ENCODE measurements around the gene RNF130. TPM values are rescaled to one million over a fixed set of nuclear protein-coding genes. Genes with fewer than 3 reads are reported as not detected.
"Not testable (repeated sequence)": the region's sequence is repeated elsewhere in the genome, so short reads cannot be mapped to it uniquely, and the experiment has no call there.

The RNF130 gene
- total RNA-seq, 1 donor = 128 TPM

GRCh38 chr5:180008433-180008832 is 63.1 kb downstream of the RNF130 start:
- H3K27me3 ChIP-seq (ENCODE audit: insufficient read depth, low read length) = no peaks in the 10 kb centered on the region
- no peak overlapping the region for H3K4me3 ChIP-seq (ENCODE audit: low read length)
- H3K4me1 ChIP-seq (ENCODE audit: insufficient read depth, low read length) = peaks cover 16% of the 10 kb centered on the region
- H3K9me3 ChIP-seq (ENCODE audit: low read depth, low read length) = no peaks in the 10 kb centered on the region

- Histone ChIP-seq H3K4me1 (ENCODE audit: insufficient read depth, low read length) (peaks cover 16% of the 10 kb centered on the region), H3K4me3 (ENCODE audit: low read length) (no peak overlapping the region), H3K9me3 (ENCODE audit: low read depth, low read length) (no peaks in the 10 kb centered on the region), H3K27me3 (ENCODE audit: insufficient read depth, low read length) (no peaks in the 10 kb centered on the region)
Observed at GRCh38 chr5:180007582-180007981, 64.0 kb downstream of the RNF130 start.

- no peaks in the 10 kb centered on the region for H3K27me3 ChIP-seq (ENCODE audit: insufficient read depth, low read length)
- no peak overlapping the region for H3K4me3 ChIP-seq (ENCODE audit: low read length)
- H3K4me1 ChIP-seq (ENCODE audit: insufficient read depth, low read length) = peaks cover 16% of the 10 kb centered on the region
- no peaks in the 10 kb centered on the region for H3K9me3 ChIP-seq (ENCODE audit: low read depth, low read length)
Observed at GRCh38 chr5:180006141-180006540, 65.4 kb downstream of the RNF130 start.

- H3K9me3 ChIP-seq (ENCODE audit: low read depth, low read length) = no peaks in the 10 kb centered on the region
Observed at GRCh38 chr5:180003127-180003526, 68.4 kb downstream of the RNF130 start.

GRCh38 chr5:180001742-180002141 is 69.8 kb downstream of the RNF130 start:
- no peaks in the 10 kb centered on the region for H3K27me3 ChIP-seq (ENCODE audit: insufficient read depth, low read length)
- H3K4me1 ChIP-seq (ENCODE audit: insufficient read depth, low read length) = no peaks in the 10 kb centered on the region

More at GRCh38 chr5:180003127-180003526, 68.4 kb downstream of the RNF130 start:
- peaks cover 12% of the 10 kb centered on the region for H3K4me1 ChIP-seq (ENCODE audit: insufficient read depth, low read length)
- H3K27me3 ChIP-seq (ENCODE audit: insufficient read depth, low read length) = no peaks in the 10 kb centered on the region
- no peak overlapping the region for H3K4me3 ChIP-seq (ENCODE audit: low read length)

GRCh38 chr5:180001136-180001535 is 70.4 kb downstream of the RNF130 start:
- Histone ChIP-seq H3K9me3 (ENCODE audit: low read depth, low read length) (no peaks in the 10 kb centered on the region), H3K4me1 (ENCODE audit: insufficient read depth, low read length) (no peaks in the 10 kb centered on the region), H3K4me3 (ENCODE audit: low read length) (no peak overlapping the region), H3K27me3 (ENCODE audit: insufficient read depth, low read length) (no peaks in the 10 kb centered on the region)

More at GRCh38 chr5:180001742-180002141, 69.8 kb downstream of the RNF130 start:
- no peaks in the 10 kb centered on the region for H3K9me3 ChIP-seq (ENCODE audit: low read depth, low read length)
- H3K4me3 ChIP-seq (ENCODE audit: low read length) = no peak overlapping the region

GRCh38 chr5:179998485-179998884 is 73.1 kb downstream of the RNF130 start:
- no peaks in the 10 kb centered on the region for H3K4me1 ChIP-seq (ENCODE audit: insufficient read depth, low read length)
- no peak overlapping the region for H3K4me3 ChIP-seq (ENCODE audit: low read length)
- H3K27me3 ChIP-seq (ENCODE audit: insufficient read depth, low read length) = no peaks in the 10 kb centered on the region
- no peaks in the 10 kb centered on the region for H3K9me3 ChIP-seq (ENCODE audit: low read depth, low read length)

- Histone ChIP-seq H3K9me3 (ENCODE audit: low read depth, low read length) (no peaks in the 10 kb centered on the region), H3K27me3 (ENCODE audit: insufficient read depth, low read length) (no peaks in the 10 kb centered on the region), H3K4me1 (ENCODE audit: insufficient read depth, low read length) (no peaks in the 10 kb centered on the region), H3K4me3 (ENCODE audit: low read length) (no peak overlapping the region)
Observed at GRCh38 chr5:179994583-179995323, 76.8 kb downstream of the RNF130 start.

DNA sequence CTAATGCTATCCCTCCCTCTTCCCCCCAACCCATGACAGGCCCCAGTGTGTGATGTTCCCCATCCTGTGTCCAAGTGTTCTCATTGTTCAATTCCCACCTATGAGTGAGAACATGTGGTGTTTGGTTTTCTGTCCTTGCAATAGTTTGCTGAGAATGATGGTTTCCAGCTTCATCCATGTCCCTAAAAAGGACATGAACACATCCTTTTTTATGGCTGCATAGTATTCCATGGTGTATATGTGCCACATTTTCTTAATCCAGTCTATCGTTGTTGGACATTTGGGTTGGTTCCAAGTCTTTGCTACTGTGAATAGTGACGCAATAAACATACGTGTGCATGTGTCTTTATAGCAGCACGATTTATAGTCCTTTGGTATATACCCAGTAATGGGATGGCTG is 78.7 kb downstream of the RNF130 start:
- H3K4me1 ChIP-seq (ENCODE audit: insufficient read depth, low read length); H3K27me3 ChIP-seq (ENCODE audit: insufficient read depth, low read length); H3K9me3 ChIP-seq (ENCODE audit: low read depth, low read length); H3K4me3 ChIP-seq (ENCODE audit: low read length): not testable (repeated sequence)

DNA sequence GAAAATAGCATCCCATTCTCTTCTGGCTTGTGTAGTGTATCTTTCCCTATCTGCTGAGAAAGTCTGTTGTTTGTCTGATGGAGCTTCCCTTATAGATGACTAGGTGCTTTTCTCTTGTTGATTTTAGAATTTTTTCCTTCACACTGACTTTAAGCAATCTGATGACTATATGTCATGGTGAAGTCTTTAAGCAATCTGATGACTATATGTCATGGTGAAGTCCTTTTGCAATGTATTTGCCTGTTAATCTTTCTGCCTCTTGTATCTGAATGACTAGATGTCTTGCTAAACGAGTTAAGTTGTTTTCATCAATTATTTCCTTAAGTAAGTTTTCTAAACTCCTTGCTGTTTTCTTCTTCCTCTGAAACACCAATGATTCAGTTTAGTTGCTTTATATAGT is 80.5 kb downstream of the RNF130 start:
- Histone ChIP-seq H3K9me3 (ENCODE audit: low read depth, low read length) (no peaks in the 10 kb centered on the region), H3K27me3 (ENCODE audit: insufficient read depth, low read length) (no peaks in the 10 kb centered on the region), H3K4me3 (ENCODE audit: low read length) (no peak overlapping the region), H3K4me1 (ENCODE audit: insufficient read depth, low read length) (no peaks in the 10 kb centered on the region)

GRCh38 chr5:179990525-179990924 is 81.0 kb downstream of the RNF130 start:
- not testable (repeated sequence) for H3K27me3 ChIP-seq (ENCODE audit: insufficient read depth, low read length); H3K4me3 ChIP-seq (ENCODE audit: low read length); H3K9me3 ChIP-seq (ENCODE audit: low read depth, low read length); H3K4me1 ChIP-seq (ENCODE audit: insufficient read depth, low read length)

DNA sequence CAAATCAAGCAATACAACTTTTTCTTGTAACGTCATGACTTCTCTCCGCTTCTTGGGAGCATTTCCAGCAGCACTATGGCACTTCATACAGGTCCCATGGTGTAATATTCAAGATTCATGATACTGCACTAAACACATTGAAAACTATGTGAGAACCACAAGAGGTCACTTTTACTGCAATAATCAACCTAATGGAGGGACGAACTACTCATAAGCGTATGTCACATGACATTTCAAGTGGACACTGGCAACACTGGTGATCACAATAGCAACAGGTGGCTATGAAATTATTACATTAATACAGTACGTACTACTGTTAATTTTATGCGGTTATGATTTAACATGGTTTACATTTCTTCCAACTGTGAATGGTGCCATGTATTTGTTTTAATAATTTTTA is 85.2 kb downstream of the RNF130 start:
- no peaks in the 10 kb centered on the region for H3K9me3 ChIP-seq (ENCODE audit: low read depth, low read length)
- no peaks in the 10 kb centered on the region for H3K27me3 ChIP-seq (ENCODE audit: insufficient read depth, low read length)
- no peak overlapping the region for H3K4me3 ChIP-seq (ENCODE audit: low read length)
- H3K4me1 ChIP-seq (ENCODE audit: insufficient read depth, low read length) = no peaks in the 10 kb centered on the region

DNA sequence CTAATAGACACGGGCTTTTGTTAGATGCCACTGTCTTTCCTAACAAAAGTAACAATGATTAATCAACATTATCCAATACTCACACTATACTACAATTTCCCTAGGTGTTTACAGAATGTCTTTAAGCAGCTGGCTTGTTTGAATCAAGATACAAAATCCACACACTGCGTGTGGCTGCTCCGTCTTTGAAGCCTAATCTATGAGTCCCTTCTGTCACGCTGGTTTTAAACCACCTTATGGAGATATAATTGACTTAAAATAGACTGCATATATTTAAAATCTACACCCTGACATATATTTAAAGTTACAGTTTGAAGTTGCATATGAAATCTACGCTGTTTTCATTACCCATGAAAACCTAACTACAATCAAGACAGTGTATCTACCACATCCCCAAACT is 89.9 kb downstream of the RNF130 start:
- Histone ChIP-seq H3K4me1 (ENCODE audit: insufficient read depth, low read length) (no peaks in the 10 kb centered on the region), H3K27me3 (ENCODE audit: insufficient read depth, low read length) (no peaks in the 10 kb centered on the region), H3K4me3 (ENCODE audit: low read length) (no peak overlapping the region), H3K9me3 (ENCODE audit: low read depth, low read length) (no peaks in the 10 kb centered on the region)

GRCh38 chr5:179980767-179981166 is 90.8 kb downstream of the RNF130 start:
- no peaks in the 10 kb centered on the region for H3K27me3 ChIP-seq (ENCODE audit: insufficient read depth, low read length)
- no peaks in the 10 kb centered on the region for H3K4me1 ChIP-seq (ENCODE audit: insufficient read depth, low read length)
- no peaks in the 10 kb centered on the region for H3K9me3 ChIP-seq (ENCODE audit: low read depth, low read length)
- H3K4me3 ChIP-seq (ENCODE audit: low read length) = no peak overlapping the region

DNA sequence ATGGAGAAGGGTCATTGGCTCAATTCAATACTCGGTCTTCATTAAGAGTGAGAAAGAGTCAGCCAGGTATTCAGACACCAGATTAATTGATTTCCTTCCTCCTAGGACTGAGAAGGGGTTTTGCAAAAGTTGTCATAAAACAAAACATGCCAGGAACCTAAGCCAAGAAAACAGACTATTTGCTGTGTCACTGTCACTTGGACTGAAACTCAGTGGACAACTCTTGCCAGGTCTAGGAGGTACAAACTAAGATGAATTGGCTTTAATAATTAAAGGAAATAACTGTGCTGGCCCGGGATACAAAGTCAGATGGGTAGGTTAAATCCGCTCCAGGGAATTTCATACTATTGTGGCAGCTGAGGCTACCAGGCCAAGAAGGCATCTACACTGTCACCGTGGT is 92.8 kb downstream of the RNF130 start:
- Histone ChIP-seq H3K9me3 (ENCODE audit: low read depth, low read length) (no peaks in the 10 kb centered on the region), H3K4me3 (ENCODE audit: low read length) (no peak overlapping the region), H3K27me3 (ENCODE audit: insufficient read depth, low read length) (no peaks in the 10 kb centered on the region), H3K4me1 (ENCODE audit: insufficient read depth, low read length) (peaks cover 4% of the 10 kb centered on the region)

DNA sequence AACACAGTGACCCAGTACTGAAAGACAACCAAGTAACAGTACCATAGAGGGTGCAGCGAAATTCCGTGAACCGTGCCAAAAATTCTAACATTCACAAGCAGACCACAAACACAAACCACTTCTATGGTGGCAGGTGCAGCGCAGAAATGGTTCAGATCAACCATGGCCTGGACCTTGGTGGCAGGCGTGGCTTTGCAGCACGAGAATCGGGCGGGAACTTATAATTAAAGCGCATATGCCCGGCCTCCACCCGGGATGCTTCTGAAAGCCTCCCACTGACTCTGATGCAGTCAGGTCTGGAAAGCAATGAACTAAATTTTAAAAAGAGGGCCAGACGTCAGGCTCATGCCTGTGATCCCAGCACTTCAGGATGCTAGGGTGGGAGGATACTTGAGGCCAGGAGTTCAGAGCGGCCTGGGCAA is 95.8 kb downstream of the RNF130 start:
- H3K9me3 ChIP-seq (ENCODE audit: low read depth, low read length) = no peaks in the 10 kb centered on the region
- no peaks in the 10 kb centered on the region for H3K27me3 ChIP-seq (ENCODE audit: insufficient read depth, low read length)
- H3K4me3 ChIP-seq (ENCODE audit: low read length) = no peak overlapping the region
- H3K4me1 ChIP-seq (ENCODE audit: insufficient read depth, low read length) = peaks cover 22% of the 10 kb centered on the region

All from mononuclear cell (primary cell).